GM21526 (cell line): ENCODE results near the gene TEX36.
"Not testable (repeated sequence)": the region's sequence is repeated elsewhere in the genome, so short reads cannot be mapped to it uniquely, and the experiment has no call there.

Experiments
- ATAC-seq: cut with Tn5 transposase; IDR thresholded peaks from one replicate; pipeline ENCODE4 v1.9.1; 2021; ENCODE audit warnings: moderate library complexity; ENCODE audit not compliant: unreplicated experiment, low FRiP score

Gene TEX36

DNA sequence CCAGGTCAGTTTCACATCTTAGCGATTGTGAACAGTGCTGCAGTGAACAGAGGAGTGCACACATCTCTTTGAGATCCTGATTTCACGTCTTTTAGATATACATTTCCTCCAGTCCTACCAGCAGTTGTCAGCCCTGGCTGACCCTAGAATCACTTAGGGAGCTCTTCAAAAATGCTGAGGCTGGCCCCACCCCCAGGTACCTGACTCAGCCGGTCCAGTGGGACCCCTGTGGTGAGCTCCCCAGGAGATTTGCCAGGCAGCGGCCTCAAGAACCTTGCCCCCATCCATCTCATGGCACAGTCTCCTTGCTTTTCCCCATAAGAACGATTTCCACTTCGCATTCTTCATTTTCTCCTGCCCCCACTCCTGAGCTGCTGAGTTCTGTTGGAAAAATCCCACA is 45.5 kb downstream of the TEX36 start:
- no peak for ATAC-seq

DNA sequence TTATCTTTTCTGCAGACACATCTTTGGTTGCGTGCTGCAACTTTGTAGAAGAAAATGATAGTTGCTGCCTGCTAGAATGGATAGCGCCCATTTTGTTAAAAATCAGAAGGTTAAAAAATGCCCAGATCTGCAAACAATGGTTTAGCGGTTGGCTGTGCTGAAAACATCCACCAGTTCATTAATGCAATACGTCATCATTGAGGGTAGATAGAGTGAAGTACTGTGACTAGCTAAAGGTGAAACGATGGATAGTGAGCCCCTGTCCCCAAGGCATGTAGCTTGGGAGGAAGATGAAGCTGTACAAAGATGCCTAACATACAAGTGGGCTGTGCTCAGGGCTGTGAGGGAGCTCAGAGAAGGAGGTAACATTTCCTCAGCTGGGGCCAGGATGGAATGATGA is 48.4 kb downstream of the TEX36 start:
- no peak for ATAC-seq

DNA sequence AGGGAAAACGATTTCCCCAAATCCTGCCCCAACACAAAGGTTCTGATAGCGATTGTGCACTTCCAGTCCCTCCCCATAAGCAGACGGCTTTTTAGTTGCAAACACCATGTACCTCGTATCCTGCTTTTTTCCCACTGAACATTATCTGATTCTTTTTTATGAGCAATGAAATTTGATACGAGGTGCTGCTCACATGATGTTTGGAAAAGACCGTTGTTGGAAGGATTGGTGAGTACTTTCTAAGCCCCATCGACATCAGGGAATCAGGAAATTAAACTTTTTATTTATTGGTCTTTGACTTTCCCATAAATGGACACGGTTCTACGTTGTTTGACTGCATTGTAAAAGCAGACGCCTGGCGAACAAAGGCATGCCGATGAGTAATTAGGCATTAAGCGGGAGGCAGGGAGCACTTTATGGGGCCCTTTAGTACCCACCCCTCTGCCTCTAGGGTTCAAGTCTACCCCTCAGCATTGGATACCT is 49.4 kb downstream of the TEX36 start:
- ATAC-seq = no peak

DNA sequence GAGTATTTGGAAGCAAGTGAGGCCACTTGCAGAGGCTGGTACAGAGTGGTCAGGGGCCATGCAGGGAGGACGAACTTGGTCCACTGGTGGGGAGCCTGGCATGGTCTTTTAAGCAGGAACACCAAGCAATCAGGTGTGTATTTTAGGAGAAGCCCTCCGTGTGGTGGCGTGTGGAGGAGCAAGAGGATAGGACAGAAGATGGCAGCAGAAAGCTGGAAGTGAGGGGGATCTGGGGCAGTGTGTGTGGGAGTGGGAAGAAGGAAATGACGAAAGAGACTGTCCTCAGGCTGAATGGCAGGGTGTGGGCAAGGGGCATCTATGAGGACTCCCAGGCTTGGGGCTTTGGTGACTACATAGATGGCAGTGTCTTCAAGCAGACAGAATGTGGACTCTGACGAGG is 51.2 kb downstream of the TEX36 start:
- no peak for ATAC-seq

DNA sequence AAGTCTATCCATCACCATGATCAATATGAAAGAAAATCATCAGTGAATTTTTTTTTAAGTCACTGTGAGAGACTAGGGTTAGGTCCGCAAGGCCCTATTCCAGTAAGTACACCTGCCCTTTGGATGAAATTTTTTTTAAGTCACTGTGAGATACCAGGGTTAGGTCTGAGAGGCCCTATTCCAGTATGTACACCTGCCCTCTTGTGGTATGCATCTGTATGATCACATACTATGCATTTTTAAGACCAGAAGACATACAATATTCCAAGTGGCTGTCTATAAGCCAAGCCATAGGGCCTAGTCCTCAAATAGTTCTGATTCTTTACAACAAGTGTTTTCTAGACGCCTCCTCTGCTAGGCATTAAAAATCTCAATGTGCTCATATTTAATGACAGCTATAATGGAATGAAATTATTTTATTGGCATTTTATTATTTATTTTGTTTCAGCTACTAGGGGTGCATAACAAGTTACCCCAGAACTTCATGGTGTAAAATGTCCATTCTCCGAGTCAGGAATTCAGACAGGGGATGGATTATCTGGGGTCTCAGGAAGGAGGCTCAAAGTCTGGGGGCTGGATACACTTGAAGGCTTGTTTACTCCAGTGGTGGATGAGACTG is 53.1 kb downstream of the TEX36 start:
- ATAC-seq = peak; percentile 64

DNA sequence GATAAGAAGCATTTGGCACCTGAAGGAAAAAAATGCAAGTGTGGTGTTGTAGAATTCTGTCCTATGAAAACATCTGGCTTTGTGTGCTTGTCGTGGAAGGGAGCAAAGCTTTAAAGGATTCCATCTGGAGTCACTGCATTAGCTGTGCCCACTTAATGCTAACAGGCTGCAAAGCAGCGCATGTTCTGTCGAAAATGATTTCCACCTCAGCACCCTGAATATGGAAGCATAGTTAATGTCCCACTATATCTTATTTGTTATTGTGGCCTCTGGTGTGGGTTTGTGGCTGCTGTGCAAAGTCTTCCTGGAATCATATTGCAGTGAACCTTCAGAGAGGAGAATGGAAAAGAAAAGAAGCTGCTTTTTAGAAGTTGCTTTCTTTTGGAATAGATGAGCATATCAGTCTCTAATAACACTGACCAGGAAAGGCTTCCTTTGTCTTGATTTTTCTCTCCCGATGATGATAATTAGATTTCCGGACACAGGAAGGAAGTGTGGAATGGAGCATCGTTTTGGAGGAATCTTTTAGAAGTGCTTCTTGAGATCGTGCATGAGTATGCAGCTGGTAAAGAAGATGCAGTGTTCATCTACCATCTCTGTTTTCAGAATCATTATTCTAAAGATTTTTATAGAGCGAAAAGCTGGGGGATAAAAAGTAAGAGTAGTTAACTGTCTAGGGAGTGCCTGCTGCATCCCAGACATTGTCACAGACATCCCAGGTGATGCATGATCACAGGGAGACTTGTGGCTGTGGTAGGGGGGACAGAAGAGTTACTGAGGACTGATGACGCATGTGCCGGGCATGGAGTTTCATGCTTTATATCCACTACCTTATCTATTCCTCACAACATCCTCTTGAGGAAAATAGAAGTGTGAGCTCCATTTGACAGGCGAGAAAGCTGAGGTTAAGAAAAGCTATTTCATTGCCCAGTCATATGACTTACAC is 54.6 kb downstream of the TEX36 start:
- ATAC-seq = no peak

DNA sequence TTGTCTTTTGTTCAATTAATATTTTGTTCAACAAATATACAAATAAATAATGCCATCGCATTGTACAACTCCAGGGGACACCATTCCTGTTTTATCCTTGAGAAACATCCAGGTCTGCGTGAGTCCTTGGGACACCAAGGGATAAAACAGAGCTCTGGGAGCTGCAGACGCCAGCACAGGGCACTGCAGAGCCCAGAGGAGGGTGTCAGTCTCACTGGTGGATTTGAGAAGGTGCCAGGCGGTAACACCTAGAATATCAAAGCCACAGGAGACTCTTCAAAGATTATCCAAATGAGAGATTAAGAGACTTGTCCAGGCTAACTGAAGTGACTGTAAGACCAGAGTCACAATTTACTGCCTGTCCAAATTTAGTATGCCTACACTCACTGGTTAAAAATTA is 55.3 kb downstream of the TEX36 start:
- no peak for ATAC-seq

DNA sequence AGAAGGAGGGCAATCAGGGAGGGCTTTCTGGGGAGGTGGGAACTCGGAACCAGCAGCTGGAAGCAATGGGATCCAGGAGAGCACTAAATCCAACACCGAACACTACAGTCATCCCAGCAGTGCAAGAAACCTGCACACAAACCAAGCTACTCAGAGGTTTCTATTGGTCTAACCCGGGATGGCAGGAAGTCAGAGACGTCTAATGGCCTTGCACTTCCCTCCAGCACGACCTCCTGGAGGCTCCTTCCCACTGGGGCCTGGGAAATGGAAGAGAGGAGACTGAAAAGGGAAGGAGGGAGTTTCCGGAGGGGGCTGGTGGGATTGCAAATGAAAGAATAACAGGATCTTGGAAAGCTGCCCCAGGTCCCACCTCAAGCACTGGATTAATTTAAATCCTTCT is 56.3 kb downstream of the TEX36 start:
- no peak for ATAC-seq

DNA sequence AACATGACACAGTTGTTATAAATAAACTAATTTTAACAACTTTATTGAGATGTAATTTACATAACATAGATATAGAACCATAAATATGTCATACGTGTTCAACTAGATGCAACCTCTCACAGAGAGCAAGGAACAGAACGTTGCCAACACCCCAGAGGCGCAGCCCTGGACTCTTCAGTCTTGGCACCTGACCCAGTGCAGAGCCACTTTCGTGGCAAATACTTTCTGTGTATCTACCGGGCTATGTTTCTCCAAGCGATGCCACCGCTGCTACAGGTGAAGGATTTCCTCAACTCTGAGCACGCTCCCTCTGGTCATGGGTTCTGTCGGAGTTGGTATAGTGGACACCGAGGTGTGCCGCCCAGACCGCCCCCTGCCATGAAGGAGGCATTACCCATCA is 57.4 kb downstream of the TEX36 start:
- ATAC-seq = no peak

DNA sequence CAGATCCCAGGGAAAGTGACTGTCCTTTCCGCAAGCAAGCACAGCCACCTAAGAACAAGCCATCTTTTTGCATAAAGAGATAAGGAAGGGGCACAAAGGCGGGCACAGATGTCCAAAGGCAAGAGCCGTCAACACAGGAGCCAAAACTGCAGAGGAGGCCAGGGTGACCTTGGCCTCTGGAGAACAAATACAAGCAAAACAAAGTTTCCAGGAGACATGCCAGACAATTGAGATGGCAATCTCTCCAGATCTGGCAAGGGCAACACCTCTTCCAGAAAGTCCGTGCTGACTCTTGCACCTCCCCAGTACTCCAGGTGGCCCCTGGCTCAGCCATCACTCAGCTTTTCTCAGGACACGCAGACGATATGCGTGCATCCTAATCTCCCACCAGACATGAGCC is 58.2 kb downstream of the TEX36 start:
- ATAC-seq = no peak

DNA sequence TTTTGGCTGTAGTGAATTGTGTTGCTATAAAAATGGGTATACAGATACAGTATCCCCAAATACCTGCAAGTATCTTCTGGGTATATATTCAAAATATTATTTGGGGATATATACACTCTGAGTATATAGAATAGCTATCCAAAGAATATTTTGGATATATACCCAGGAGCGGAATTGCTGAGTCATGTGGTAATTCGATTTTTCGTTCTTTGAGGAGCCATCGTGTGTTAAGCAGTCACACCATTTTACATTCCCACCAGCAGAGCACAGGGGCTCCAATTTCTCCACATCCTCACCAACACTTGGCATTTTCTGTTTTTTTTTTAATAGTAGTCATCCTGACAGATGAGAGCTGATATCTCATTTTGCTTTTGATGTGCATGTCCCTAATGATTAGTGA is 61.9 kb downstream of the TEX36 start:
- ATAC-seq = no peak

DNA sequence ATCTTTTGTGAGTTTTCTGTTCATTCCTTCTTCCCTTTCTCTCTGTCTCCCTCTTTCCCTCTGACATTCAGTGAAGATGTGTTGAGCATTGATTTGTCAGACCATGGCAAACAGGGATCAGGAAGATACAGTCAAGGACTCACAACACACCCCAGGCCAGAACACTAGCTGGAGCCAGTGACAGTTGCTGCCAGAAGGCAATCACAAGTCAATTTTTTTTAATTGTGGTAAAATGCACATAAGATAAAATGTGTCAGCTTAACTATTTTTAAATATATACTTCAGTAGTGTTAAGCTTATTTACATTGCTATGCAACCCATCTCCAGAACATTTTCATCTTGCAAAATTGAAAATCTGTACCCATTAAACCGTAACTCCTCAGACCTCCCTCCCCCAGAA is 62.6 kb downstream of the TEX36 start:
- no peak for ATAC-seq

DNA sequence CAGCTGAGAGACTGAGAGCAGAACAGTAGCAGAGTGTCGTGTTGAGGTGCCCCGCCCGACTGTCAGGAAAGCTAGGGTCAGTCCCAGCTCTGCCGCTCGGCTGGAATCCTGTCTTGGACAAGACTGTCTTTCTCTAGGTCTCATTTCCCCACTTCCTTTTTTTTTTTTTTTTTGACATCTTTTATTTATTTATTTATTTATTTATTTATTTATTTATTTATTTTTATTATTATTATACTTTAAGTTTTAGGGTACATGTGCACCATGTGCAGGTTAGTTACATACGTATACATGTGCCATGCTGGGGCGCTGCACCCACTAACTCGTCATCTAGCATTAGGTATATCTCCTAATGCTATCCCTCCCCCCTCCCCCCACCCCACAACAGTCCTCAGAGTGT is 69.9 kb downstream of the TEX36 start:
- ATAC-seq = not testable (repeated sequence)

DNA sequence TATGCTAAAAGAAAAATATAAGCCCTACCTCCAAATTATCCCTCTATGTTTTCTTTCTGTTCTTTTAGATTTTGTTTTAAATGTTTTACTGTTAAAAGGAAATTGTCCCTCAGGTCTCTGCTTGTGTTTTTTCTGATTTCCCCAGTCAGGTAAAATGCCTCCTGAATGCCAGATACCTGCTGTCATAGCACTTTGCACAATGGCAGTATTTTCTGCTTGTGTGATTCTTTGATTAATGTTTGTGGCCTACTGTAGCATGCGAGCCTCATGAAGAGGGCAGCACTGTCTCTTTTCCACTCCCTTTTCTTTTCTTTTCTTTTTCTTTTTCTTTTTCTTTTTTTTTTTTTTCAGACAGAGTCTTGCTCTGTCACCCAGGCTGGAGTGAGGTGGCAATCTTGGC is 71.2 kb downstream of the TEX36 start:
- no peak for ATAC-seq

DNA sequence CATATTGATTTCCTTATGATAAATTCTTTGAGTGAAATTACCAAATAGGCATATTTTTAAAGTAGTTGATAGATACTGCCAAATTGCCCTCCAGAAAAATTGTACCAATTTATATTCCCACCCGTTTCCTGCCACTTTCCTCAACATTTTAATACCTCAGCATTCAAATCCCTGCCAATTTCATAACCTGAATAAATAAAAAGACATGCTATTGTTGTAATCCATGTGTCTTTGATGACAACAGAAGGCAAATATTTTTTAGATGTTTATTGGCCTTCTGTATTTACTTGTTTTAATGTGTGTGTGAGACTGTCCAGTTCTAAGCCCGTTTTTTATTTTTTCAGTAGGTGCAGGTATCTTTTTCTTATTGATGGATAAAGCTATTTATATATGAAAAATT is 71.7 kb downstream of the TEX36 start:
- no peak for ATAC-seq

DNA sequence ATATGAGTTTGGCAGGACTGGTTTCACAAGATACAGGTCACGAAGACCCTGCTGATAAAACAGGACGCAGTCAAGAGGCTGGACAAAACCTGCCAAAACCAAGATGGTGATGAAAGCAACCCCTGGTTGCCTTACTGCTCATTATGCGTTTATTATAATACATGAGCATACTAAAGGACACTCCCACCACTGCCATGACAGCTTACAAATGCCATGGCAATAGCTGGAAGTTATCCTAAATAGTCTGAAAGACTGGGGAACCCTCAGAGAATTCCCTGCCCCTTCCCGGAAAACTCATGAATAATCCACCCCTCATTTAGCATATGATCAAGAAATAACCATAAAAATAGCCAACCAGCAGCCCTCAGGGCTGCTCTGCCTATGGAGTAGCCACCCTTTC is 73.1 kb downstream of the TEX36 start:
- no peak for ATAC-seq

DNA sequence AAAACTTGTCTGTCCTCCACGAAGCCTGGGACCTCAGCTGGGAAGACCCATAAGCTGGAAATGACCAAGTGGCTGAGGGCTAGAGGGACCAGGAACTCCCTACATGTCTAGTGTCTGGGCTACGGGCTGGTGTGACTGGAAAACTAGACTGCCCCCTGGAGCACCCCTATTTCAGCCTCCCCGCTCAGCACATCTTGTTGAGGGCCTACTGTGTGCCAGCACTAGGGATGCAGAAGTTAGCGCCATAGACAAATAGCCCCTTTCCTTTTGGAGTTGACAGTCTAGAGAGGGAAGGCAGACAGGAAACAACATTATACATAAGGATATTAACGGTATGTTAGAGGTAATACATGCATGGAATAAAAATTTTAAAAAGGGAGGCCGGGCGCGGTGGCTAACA is 74.5 kb downstream of the TEX36 start:
- no peak for ATAC-seq

DNA sequence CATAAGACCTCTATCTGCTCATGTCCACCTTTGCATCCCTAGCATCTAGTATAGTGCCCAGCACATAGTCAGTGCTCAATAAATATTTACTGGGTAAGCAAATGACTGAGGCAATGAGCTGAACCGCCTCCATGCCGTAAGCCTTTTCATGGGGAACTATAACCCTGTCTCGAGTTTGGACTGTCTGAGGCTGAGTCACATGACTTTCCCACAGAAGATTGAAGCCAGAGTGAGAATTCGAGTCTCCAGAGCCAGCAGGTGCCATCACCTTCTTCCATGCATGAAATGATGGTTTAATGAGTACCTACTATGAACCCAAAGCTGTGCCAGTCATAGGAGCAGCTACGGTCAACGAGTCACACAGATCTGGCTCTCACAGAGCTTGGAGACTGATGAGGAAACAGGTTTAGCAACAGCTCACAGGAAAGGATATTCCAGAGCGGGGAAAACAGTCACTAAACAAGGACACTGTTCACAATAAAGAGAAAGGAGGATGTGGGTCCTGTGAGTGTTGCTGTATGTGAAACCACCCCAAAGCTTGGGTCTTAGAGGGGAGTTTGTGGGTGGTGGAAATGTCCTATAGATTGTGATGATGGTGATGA is 75.2 kb downstream of the TEX36 start:
- ATAC-seq = no peak

DNA sequence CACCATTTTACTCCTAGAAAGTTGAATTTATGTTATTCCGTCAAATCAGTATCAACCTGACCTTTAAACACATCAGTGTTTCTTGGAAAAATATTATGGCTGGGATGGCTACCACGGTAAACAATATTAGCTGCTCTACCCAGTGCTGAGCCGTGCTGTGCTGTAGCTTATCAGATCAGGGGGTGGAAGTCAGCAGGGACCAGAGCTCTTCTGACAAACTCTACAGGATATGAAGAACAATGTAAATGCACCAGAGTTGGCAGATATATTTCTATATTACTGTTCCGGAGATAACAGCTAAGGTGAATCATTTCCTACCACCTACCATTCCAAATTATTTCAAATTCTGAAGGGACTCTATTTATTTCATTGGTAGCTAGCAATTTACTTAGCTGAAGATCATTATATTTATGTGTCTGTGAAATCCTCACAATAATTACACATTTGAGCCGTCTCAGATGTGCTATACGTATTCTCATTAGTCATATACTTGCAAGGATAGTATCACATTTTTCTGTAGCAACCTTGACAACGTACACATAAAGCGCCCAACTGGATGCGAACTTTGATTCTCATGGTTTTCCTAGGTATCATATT is 76.5 kb downstream of the TEX36 start:
- no peak for ATAC-seq
